ENCODE data around the gene ARHGAP42.

DNA sequence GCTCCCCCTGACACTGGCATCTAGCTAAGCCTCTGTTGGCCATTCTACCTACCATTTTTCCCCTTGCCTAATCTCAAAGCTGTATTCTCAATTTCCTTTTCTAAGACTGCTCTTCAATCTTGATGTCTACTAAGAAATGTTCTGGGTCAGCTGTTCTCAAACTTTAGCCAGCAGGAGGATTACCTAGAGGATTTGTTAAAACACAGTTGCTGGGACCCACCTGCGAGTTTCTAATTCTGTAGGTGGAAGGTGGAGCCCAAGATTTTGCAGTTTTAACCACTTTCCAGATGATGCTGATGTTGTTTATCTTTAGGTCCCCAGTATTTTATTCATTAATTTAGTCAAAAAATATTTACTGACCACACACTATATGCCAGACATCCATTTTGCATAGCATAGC is 9.3 kb upstream of the ARHGAP42 start:
- TF ChIP-seq ZNF792 (CRISPR knock-in tag; IDR thresholded peaks at IDR 0.05), result no peak
- TF ChIP-seq, protein P1, sequence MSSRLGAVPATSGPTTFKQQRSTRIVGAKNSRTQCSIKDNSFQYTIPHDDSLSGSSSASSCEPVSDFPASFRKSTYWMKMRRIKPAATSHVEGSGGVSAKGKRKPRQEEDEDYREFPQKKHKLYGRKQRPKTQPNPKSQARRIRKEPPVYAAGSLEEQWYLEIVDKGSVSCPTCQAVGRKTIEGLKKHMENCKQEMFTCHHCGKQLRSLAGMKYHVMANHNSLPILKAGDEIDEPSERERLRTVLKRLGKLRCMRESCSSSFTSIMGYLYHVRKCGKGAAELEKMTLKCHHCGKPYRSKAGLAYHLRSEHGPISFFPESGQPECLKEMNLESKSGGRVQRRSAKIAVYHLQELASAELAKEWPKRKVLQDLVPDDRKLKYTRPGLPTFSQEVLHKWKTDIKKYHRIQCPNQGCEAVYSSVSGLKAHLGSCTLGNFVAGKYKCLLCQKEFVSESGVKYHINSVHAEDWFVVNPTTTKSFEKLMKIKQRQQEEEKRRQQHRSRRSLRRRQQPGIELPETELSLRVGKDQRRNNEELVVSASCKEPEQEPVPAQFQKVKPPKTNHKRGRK (CRISPR knock-in tag; IDR thresholded peaks at IDR 0.05), result no peak
- TF ChIP-seq, protein P2, sequence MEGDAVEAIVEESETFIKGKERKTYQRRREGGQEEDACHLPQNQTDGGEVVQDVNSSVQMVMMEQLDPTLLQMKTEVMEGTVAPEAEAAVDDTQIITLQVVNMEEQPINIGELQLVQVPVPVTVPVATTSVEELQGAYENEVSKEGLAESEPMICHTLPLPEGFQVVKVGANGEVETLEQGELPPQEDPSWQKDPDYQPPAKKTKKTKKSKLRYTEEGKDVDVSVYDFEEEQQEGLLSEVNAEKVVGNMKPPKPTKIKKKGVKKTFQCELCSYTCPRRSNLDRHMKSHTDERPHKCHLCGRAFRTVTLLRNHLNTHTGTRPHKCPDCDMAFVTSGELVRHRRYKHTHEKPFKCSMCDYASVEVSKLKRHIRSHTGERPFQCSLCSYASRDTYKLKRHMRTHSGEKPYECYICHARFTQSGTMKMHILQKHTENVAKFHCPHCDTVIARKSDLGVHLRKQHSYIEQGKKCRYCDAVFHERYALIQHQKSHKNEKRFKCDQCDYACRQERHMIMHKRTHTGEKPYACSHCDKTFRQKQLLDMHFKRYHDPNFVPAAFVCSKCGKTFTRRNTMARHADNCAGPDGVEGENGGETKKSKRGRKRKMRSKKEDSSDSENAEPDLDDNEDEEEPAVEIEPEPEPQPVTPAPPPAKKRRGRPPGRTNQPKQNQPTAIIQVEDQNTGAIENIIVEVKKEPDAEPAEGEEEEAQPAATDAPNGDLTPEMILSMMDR (CRISPR knock-in tag; IDR thresholded peaks at IDR 0.05), result no peak
- TF ChIP-seq ZBTB7B (CRISPR knock-in tag; IDR thresholded peaks at IDR 0.05), result no peak
- TF ChIP-seq, protein P3, sequence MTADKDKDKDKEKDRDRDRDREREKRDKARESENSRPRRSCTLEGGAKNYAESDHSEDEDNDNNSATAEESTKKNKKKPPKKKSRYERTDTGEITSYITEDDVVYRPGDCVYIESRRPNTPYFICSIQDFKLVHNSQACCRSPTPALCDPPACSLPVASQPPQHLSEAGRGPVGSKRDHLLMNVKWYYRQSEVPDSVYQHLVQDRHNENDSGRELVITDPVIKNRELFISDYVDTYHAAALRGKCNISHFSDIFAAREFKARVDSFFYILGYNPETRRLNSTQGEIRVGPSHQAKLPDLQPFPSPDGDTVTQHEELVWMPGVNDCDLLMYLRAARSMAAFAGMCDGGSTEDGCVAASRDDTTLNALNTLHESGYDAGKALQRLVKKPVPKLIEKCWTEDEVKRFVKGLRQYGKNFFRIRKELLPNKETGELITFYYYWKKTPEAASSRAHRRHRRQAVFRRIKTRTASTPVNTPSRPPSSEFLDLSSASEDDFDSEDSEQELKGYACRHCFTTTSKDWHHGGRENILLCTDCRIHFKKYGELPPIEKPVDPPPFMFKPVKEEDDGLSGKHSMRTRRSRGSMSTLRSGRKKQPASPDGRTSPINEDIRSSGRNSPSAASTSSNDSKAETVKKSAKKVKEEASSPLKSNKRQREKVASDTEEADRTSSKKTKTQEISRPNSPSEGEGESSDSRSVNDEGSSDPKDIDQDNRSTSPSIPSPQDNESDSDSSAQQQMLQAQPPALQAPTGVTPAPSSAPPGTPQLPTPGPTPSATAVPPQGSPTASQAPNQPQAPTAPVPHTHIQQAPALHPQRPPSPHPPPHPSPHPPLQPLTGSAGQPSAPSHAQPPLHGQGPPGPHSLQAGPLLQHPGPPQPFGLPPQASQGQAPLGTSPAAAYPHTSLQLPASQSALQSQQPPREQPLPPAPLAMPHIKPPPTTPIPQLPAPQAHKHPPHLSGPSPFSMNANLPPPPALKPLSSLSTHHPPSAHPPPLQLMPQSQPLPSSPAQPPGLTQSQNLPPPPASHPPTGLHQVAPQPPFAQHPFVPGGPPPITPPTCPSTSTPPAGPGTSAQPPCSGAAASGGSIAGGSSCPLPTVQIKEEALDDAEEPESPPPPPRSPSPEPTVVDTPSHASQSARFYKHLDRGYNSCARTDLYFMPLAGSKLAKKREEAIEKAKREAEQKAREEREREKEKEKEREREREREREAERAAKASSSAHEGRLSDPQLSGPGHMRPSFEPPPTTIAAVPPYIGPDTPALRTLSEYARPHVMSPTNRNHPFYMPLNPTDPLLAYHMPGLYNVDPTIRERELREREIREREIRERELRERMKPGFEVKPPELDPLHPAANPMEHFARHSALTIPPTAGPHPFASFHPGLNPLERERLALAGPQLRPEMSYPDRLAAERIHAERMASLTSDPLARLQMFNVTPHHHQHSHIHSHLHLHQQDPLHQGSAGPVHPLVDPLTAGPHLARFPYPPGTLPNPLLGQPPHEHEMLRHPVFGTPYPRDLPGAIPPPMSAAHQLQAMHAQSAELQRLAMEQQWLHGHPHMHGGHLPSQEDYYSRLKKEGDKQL (CRISPR knock-in tag; IDR thresholded peaks at IDR 0.05; ENCODE audit: low read depth), result no peak
- no peak for TF ChIP-seq HOXD1 (CRISPR knock-in tag; IDR thresholded peaks at IDR 0.05)
- TF ChIP-seq, protein P4, sequence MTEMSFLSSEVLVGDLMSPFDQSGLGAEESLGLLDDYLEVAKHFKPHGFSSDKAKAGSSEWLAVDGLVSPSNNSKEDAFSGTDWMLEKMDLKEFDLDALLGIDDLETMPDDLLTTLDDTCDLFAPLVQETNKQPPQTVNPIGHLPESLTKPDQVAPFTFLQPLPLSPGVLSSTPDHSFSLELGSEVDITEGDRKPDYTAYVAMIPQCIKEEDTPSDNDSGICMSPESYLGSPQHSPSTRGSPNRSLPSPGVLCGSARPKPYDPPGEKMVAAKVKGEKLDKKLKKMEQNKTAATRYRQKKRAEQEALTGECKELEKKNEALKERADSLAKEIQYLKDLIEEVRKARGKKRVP (CRISPR knock-in tag; IDR thresholded peaks at IDR 0.05), result no peak
- TF ChIP-seq ZNF709 (CRISPR knock-in tag; IDR thresholded peaks at IDR 0.05), result no peak
- no peak for TF ChIP-seq ZNF446 (CRISPR knock-in tag; IDR thresholded peaks at IDR 0.05)
- TF ChIP-seq ZNF224 (CRISPR knock-in tag; IDR thresholded peaks at IDR 0.05), result no peak
- no peak for TF ChIP-seq BCL6 (CRISPR knock-in tag; IDR thresholded peaks at IDR 0.05)

Data from HepG2 (cell line).